Neuronal stem cell (in vitro differentiated cells): ENCODE results near the gene ERH.
A peak's percentile ranks its signal among the peaks of the same experiment; 100 is the strongest.
"Not testable (repeated sequence)": the region's sequence is repeated elsewhere in the genome, so short reads cannot be mapped to it uniquely, and the experiment has no call there.

ENCODE experiments used
- DNase-seq: peaks from one replicate; pipeline ENCODE4 v3.0.0-alpha.2; 2013; ENCODE audit warnings: low spot score
- H2AFZ ChIP-seq: one replicate; pipeline ENCODE4 v1.6.1; 2013; ENCODE audit warnings: mild to moderate bottlenecking, low read length, inconsistent platforms
- H2AK5ac ChIP-seq: 2 replicates; pipeline ENCODE4 v1.6.1; 2013; ENCODE audit warnings: low read depth, mild to moderate bottlenecking, inconsistent platforms, low read length, moderate library complexity, mixed read lengths
- H2BK120ac ChIP-seq: 2 replicates; pipeline ENCODE4 v1.6.1; 2013; ENCODE audit warnings: low read depth, mild to moderate bottlenecking, inconsistent platforms, low read length, moderate library complexity, mixed read lengths
- H2BK12ac ChIP-seq: one replicate; pipeline ENCODE4 v1.6.1; 2013; ENCODE audit warnings: low read length, inconsistent platforms
- H2BK15ac ChIP-seq: 2 replicates; pipeline ENCODE4 v1.6.1; 2013; ENCODE audit warnings: mild to moderate bottlenecking, low read length, inconsistent platforms, mixed read lengths
- H2BK5ac ChIP-seq: one replicate; pipeline ENCODE4 v1.6.1; 2013; ENCODE audit warnings: inconsistent platforms, mild to moderate bottlenecking, low read length, moderate library complexity
- H3K14ac ChIP-seq: one replicate; pipeline ENCODE4 v1.6.1; 2013; ENCODE audit warnings: low read length, inconsistent platforms
- H3K18ac ChIP-seq: 2 replicates; pipeline ENCODE4 v1.6.1; 2013; ENCODE audit warnings: low read length, inconsistent platforms
- H3K23ac ChIP-seq: 2 replicates; pipeline ENCODE4 v1.6.1; 2013; ENCODE audit warnings: low read depth, mild to moderate bottlenecking, mixed read lengths, low read length, inconsistent platforms; ENCODE audit not compliant: poor library complexity
- H3K27ac ChIP-seq: replicated peaks from 3 replicates; pipeline ENCODE4 v1.5.1; 2013; ENCODE audit warnings: low read length, inconsistent platforms
- H3K27me3 ChIP-seq, 3 experiments: 2 replicates each; pipeline ENCODE4 v1.6.1; 2013; ENCODE audit warnings: low read length in 3 of 3, mild to moderate bottlenecking in 2 of 3, inconsistent platforms in 1 of 3, low read depth in 1 of 3, mixed read lengths in 1 of 3, moderate library complexity in 1 of 3; ENCODE audit not compliant: control insufficient read depth in 3 of 3, insufficient read depth in 3 of 3
- H3K36me3 ChIP-seq, 2 donors: replicated peaks in 1 of 2; 2 replicates each; pipeline ENCODE4 v1.6.1; 2013; ENCODE audit warnings: low read length in 2 of 2; ENCODE audit not compliant: control insufficient read depth in 2 of 2, insufficient read depth in 2 of 2
- H3K4ac ChIP-seq: 2 replicates; pipeline ENCODE4 v1.6.1; 2013; ENCODE audit warnings: inconsistent platforms, mild to moderate bottlenecking, low read length, moderate library complexity
- H3K4me1 ChIP-seq, 2 donors: 1 replicate in 1 of 2; 2 replicates in 1 of 2; pipeline ENCODE4 v1.6.1; 2013; ENCODE audit warnings: low read length in 2 of 2, low read depth in 1 of 2; ENCODE audit not compliant: control insufficient read depth in 2 of 2, insufficient read depth in 1 of 2
- H3K4me2 ChIP-seq: one replicate; pipeline ENCODE4 v1.6.1; 2013; ENCODE audit warnings: mild to moderate bottlenecking, low read length, inconsistent platforms; ENCODE audit not compliant: insufficient read depth, poor library complexity, severe bottlenecking
- H3K4me3 ChIP-seq, 2 donors: 2 replicates each; pipeline ENCODE4 v1.5.1; 2013; ENCODE audit warnings: low read length in 2 of 2, mild to moderate bottlenecking in 2 of 2, inconsistent platforms in 1 of 2, moderate library complexity in 1 of 2
- H3K79me1 ChIP-seq: one replicate; pipeline ENCODE4 v1.6.1; 2013; ENCODE audit warnings: low read depth, mild to moderate bottlenecking, inconsistent platforms, low read length, moderate library complexity
- H3K9ac ChIP-seq: one replicate; pipeline ENCODE4 v1.6.1; 2013; ENCODE audit warnings: mild to moderate bottlenecking, low read depth, low read length, inconsistent platforms; ENCODE audit not compliant: poor library complexity
- H3K9me3 ChIP-seq, 2 donors: replicated peaks in 1 of 2; 2 replicates each; pipeline versions ENCODE3 to v1.6.1; 2013; ENCODE audit warnings: low read length in 2 of 2, mild to moderate bottlenecking in 2 of 2, inconsistent platforms in 1 of 2, low read depth in 1 of 2, mixed read lengths in 1 of 2, moderate library complexity in 1 of 2; ENCODE audit not compliant: control insufficient read depth in 2 of 2, insufficient read depth in 1 of 2
- H4K8ac ChIP-seq: one replicate; pipeline ENCODE4 v1.6.1; 2013; ENCODE audit warnings: low read depth, mild to moderate bottlenecking, inconsistent platforms, low read length, moderate library complexity
- H4K91ac ChIP-seq: one replicate; pipeline ENCODE4 v1.6.1; 2013; ENCODE audit warnings: low read length, low read depth, mild to moderate bottlenecking, inconsistent platforms; ENCODE audit not compliant: poor library complexity
- WGBS, 2 donors: extraction: QIAGEN DNeasy Blood & Tissue Kit; methylation state at CpG; one replicate each; pipeline ENCODE4 v1.1.7; 2013; ENCODE audit warnings: missing lambda C conversion rate in 2 of 2, mixed read lengths in 1 of 2; ENCODE audit not compliant: insufficient read length in 2 of 2, insufficient replicate concordance in 1 of 2; ENCODE audit errors: extremely low coverage in 2 of 2; 5-methylcytosine and 5-hydroxymethylcytosine counted together

ERH gene

GRCh38 chr14:69398818-69399210 is 715 bp upstream of the ERH start:
- no peak overlapping the region for H4K8ac ChIP-seq
- H2BK12ac ChIP-seq, result no peak overlapping the region
- peak overlapping the region; percentile 74 for H3K18ac ChIP-seq
- H3K4me3 ChIP-seq, result peak overlapping the region; percentile 76 to 99
- H3K9me3 ChIP-seq, result peaks cover 0 to 3% of the 10 kb centered on the region in 2 donors
- peaks cover 7 to 10% of the 10 kb centered on the region in 2 donors for H3K4me1 ChIP-seq
- H2BK5ac ChIP-seq, result no peak overlapping the region
- H3K4ac ChIP-seq, result no peak overlapping the region
- H2AK5ac ChIP-seq, result peak overlapping the region; percentile 11
- peak overlapping the region; percentile 66 for H2BK120ac ChIP-seq
- H3K14ac ChIP-seq, result no peak overlapping the region
- H3K27me3 ChIP-seq, result no peaks in the 10 kb centered on the region
- peak overlapping the region; percentile 68 for H3K9ac ChIP-seq
- peaks cover 9% of the 10 kb centered on the region for H3K79me1 ChIP-seq
- H3K36me3 ChIP-seq, result peaks cover 15 to 38% of the 10 kb centered on the region in 2 donors
- no peak overlapping the region for H2BK15ac ChIP-seq
- DNase-seq, result no peak
- peak overlapping the region; percentile 86 for H2AFZ ChIP-seq
- H3K4me2 ChIP-seq, result peak overlapping the region; percentile 81
- no peak overlapping the region for H3K23ac ChIP-seq
- no peak overlapping the region for H4K91ac ChIP-seq
- WGBS, 2 donors, result no CpG with 5 or more reads among the region's 18 CpGs
- H3K27ac ChIP-seq, result no peak overlapping the region

GRCh38 chr14:69395929-69396328 is 2.2 kb downstream of the ERH start:
- H2AK5ac ChIP-seq, result no peak overlapping the region
- no peak overlapping the region for H3K14ac ChIP-seq
- WGBS, 2 donors, result no CpG with 5 or more reads among the region's 4 CpGs
- H3K27me3 ChIP-seq, result no peaks in the 10 kb centered on the region
- H3K23ac ChIP-seq, result no peak overlapping the region
- no peak overlapping the region for H2BK5ac ChIP-seq
- no peak overlapping the region for H3K9ac ChIP-seq
- no peak overlapping the region for H4K8ac ChIP-seq
- peaks cover 29 to 64% of the 10 kb centered on the region in 2 donors for H3K36me3 ChIP-seq
- H3K4me1 ChIP-seq, result peaks cover 4 to 10% of the 10 kb centered on the region in 2 donors
- peaks cover 9% of the 10 kb centered on the region for H3K79me1 ChIP-seq
- no peak overlapping the region for H3K4ac ChIP-seq
- no peak overlapping the region for H2AFZ ChIP-seq
- H2BK15ac ChIP-seq, result no peak overlapping the region
- no peak overlapping the region for H3K27ac ChIP-seq
- no peak overlapping the region for H2BK120ac ChIP-seq
- H3K18ac ChIP-seq, result no peak overlapping the region
- no peak overlapping the region for H4K91ac ChIP-seq
- no peak overlapping the region for H3K4me3 ChIP-seq
- H3K4me2 ChIP-seq, result no peak overlapping the region
- no peak for DNase-seq
- peaks cover 0 to 2% of the 10 kb centered on the region in 2 donors for H3K9me3 ChIP-seq
- no peak overlapping the region for H2BK12ac ChIP-seq

GRCh38 chr14:69392481-69392880 is 5.6 kb downstream of the ERH start:
- H2AK5ac ChIP-seq, result no peak overlapping the region
- no peak overlapping the region for H2AFZ ChIP-seq
- no CpG with 5 or more reads among the region's 3 CpGs for WGBS, 2 donors

GRCh38 chr14:69391400-69391799 is 6.7 kb downstream of the ERH start:
- not testable (repeated sequence) for H3K27ac ChIP-seq, H2AFZ ChIP-seq, H2BK12ac ChIP-seq, H3K4me1 ChIP-seq, H4K91ac ChIP-seq, H3K79me1 ChIP-seq, H3K14ac ChIP-seq, H2BK5ac ChIP-seq, H3K4me3 ChIP-seq, H3K9ac ChIP-seq, H3K18ac ChIP-seq, H2BK120ac ChIP-seq, H4K8ac ChIP-seq, DNase-seq, H3K4me2 ChIP-seq, H3K4ac ChIP-seq, H2AK5ac ChIP-seq, H2BK15ac ChIP-seq, H3K23ac ChIP-seq, H3K27me3 ChIP-seq
- Histone ChIP-seq H3K36me3 (peaks cover 36 to 98% of the 10 kb centered on the region in 2 donors), H3K9me3 (peaks cover 0 to 11% of the 10 kb centered on the region in 2 donors)
- no CpG with 5 or more reads among the region's 8 CpGs for whole genome bisulfite sequencing, 2 donors

More at GRCh38 chr14:69392481-69392880, 5.6 kb downstream of the ERH start:
- H3K9ac ChIP-seq, result no peak overlapping the region
- H3K14ac ChIP-seq, result no peak overlapping the region
- DNase-seq, result no peak
- H2BK120ac ChIP-seq, result no peak overlapping the region
- no peak overlapping the region for H2BK12ac ChIP-seq
- peaks cover 0 to 11% of the 10 kb centered on the region in 2 donors for H3K9me3 ChIP-seq
- no peaks in the 10 kb centered on the region for H3K27me3 ChIP-seq
- H3K27ac ChIP-seq, result no peak overlapping the region
- H3K4ac ChIP-seq, result no peak overlapping the region
- H3K79me1 ChIP-seq, result peaks cover 2% of the 10 kb centered on the region
- no peak overlapping the region for H2BK5ac ChIP-seq
- H3K23ac ChIP-seq, result no peak overlapping the region
- peaks cover 0 to 2% of the 10 kb centered on the region in 2 donors for H3K4me1 ChIP-seq
- no peak overlapping the region for H4K91ac ChIP-seq
- H4K8ac ChIP-seq, result no peak overlapping the region
- no peak overlapping the region for H2BK15ac ChIP-seq
- no peak overlapping the region for H3K18ac ChIP-seq
- H3K4me2 ChIP-seq, result no peak overlapping the region
- H3K4me3 ChIP-seq, result no peak overlapping the region
- H3K36me3 ChIP-seq, result peaks cover 34 to 96% of the 10 kb centered on the region in 2 donors
